K562 (cell line): ENCODE data around the gene MMP11. TPM values are rescaled to one million over a fixed set of nuclear protein-coding genes. Genes with fewer than 3 reads are reported as not detected.

Source experiments
- BCL6 ChIP-seq: fragments of 250-450 bp; sonication (Bioruptor Pico); IDR thresholded peaks from 2 replicates; pipeline ENCODE4 v1.4.0; 2020
- CBFB ChIP-seq: sonication (generic); formaldehyde crosslinking; IDR thresholded peaks from 2 replicates; pipeline ENCODE4 v1.4.0; 2020; ENCODE audit warnings: mild to moderate bottlenecking, missing genetic modification reagents
- CBX5 ChIP-seq: IDR thresholded peaks from 2 replicates; pipeline ENCODE4 v1.6.1; 2014; ENCODE audit warnings: low read depth, borderline replicate concordance
- DEAF1 ChIP-seq: fragments of 450-650 bp; formaldehyde crosslinking; IDR thresholded peaks from 2 replicates; pipeline ENCODE4 v1.4.0; 2020; ENCODE audit warnings: mild to moderate bottlenecking, moderate library complexity
- ERF ChIP-seq: fragments of 450-650 bp; formaldehyde crosslinking; IDR thresholded peaks from 2 replicates; pipeline ENCODE4 v1.4.0; 2020; ENCODE audit warnings: mild to moderate bottlenecking, mixed read lengths
- LCOR ChIP-seq: sonication (generic); formaldehyde crosslinking; IDR thresholded peaks from 2 replicates; pipeline ENCODE4 v1.8.0; 2022; ENCODE audit warnings: mild to moderate bottlenecking, missing genetic modification reagents
- SIX5 ChIP-seq, 2 experiments: IDR thresholded peaks; 2 replicates each; pipeline ENCODE4 v1.6.1; 2011; ENCODE audit warnings: low read length in 2 of 2, borderline replicate concordance in 1 of 2, low read depth in 1 of 2, mild to moderate bottlenecking in 1 of 2, moderate library complexity in 1 of 2; ENCODE audit not compliant: insufficient read depth in 1 of 2
- TCF3 ChIP-seq: sonication (generic); formaldehyde crosslinking; IDR thresholded peaks from 2 replicates; pipeline ENCODE4 v1.4.0; 2020; ENCODE audit warnings: mild to moderate bottlenecking, missing genetic modification reagents
- ZNF133 ChIP-seq: fragments of 250-450 bp; sonication (Bioruptor Pico); IDR thresholded peaks from 2 replicates; pipeline ENCODE4 v1.4.0; 2020; ENCODE audit warnings: mild to moderate bottlenecking
- ZNF436 ChIP-seq: fragments of 250-450, 450-650 bp; sonication (Bioruptor Pico); formaldehyde crosslinking; IDR thresholded peaks from 2 replicates; pipeline ENCODE4 v1.7.0; 2020; ENCODE audit warnings: mild to moderate bottlenecking
- polyA plus RNA-seq, 8 experiments: library from polyadenylated mRNA; depleted of rRNA in 4 of 8; stranded (reverse) in 5 of 8; unstranded in 3 of 8; fragments of >200 nt; fragmentation: Nextera tagmentation in 2 of 8; fragmentation: Illumina TruSeq in 1 of 8; extraction: Ambion mirVana in 2 of 8; extraction: Trizol in 1 of 8; gene quantifications; 2 replicates each; pipeline versions ENCODE4 v1.2.1 to v1.2.3, GENCODE V29; 2011 to 2014; ENCODE audit warnings: inconsistent platforms in 1 of 8, missing spikeins in 1 of 8
- total RNA-seq, 7 experiments: library from RNA; depleted of rRNA in 6 of 7; stranded (reverse); fragments of >200 nt in 6 of 7; fragmentation: Illumina TruSeq in 2 of 7; extraction: Trizol in 2 of 7; gene quantifications; 2 replicates each; pipeline versions ENCODE4 v1.2.1 to v1.2.3, GENCODE V29; 2011 to 2021; ENCODE audit warnings: low replicate concordance in 1 of 7
- TF ChIP-seq, protein P1 (sequence below): fragments of 250-450 bp; sonication (Bioruptor Pico); IDR thresholded peaks from 2 replicates; pipeline ENCODE4 v1.4.0; 2020; ENCODE audit warnings: mild to moderate bottlenecking, moderate library complexity, borderline replicate concordance

The MMP11 gene
- total and polyA plus RNA-seq, 9 of the 15 experiments (the other 6 are each of a cell fraction or from before 2014, with no cell fraction given): 0.14 to 1.8 (median 1.1) TPM; not detected in 2

DNA sequence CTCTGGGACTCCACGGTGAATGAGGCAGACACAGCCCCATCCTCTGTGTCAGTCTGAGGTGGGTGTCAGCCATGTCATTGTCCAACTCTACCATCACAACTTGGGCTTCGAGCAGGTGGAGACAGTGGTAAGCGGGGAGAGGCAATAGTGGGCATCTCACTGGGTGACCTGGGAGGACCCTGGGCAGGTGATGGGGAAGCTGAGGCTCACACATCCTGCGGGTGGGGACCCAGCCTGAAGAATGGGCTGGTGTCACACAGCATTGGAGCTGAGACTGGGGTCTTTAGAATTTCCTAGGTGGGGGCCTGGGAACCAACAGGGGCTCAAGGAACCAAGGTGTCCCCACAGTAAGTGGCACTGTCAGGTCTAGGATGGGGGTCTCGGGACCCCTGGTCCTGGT is 7.1 kb downstream of the MMP11 start (continued):
- TF ChIP-seq SIX5 (IDR thresholded peaks at IDR 0.05; ENCODE audit: borderline replicate concordance in 1 of 2, insufficient read depth in 1 of 2, low read depth in 1 of 2, low read length in 2 of 2) (no peak), DEAF1 (CRISPR knock-in tag) (no peak), TCF3 (CRISPR knock-in tag) (no peak), ERF (CRISPR knock-in tag) (no peak), LCOR (no peak), BCL6 (CRISPR knock-in tag) (no peak), CBX5 (no peak), ZNF133 (no peak), ZNF436 (CRISPR knock-in tag) (no peak), CBFB (CRISPR knock-in tag) (no peak)
- TF ChIP-seq, protein P1, sequence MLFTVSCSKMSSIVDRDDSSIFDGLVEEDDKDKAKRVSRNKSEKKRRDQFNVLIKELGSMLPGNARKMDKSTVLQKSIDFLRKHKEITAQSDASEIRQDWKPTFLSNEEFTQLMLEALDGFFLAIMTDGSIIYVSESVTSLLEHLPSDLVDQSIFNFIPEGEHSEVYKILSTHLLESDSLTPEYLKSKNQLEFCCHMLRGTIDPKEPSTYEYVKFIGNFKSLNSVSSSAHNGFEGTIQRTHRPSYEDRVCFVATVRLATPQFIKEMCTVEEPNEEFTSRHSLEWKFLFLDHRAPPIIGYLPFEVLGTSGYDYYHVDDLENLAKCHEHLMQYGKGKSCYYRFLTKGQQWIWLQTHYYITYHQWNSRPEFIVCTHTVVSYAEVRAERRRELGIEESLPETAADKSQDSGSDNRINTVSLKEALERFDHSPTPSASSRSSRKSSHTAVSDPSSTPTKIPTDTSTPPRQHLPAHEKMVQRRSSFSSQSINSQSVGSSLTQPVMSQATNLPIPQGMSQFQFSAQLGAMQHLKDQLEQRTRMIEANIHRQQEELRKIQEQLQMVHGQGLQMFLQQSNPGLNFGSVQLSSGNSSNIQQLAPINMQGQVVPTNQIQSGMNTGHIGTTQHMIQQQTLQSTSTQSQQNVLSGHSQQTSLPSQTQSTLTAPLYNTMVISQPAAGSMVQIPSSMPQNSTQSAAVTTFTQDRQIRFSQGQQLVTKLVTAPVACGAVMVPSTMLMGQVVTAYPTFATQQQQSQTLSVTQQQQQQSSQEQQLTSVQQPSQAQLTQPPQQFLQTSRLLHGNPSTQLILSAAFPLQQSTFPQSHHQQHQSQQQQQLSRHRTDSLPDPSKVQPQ: no peak
